Activated gamma-delta T cell treated with anti-CD3 and anti-CD28 coated beads, Interleukin-2, amount 50 U/mL, for 16 hours (primary cell): ENCODE data around the gene NF1.
"Not testable (repeated sequence)": the region's sequence is repeated elsewhere in the genome, so short reads cannot be mapped to it uniquely, and the experiment has no call there.

Source experiments
- DNase-seq: peaks from one replicate; pipeline ENCODE4 v3.0.0-alpha.2; 2020; ENCODE audit warnings: low read depth

NF1 gene

DNA sequence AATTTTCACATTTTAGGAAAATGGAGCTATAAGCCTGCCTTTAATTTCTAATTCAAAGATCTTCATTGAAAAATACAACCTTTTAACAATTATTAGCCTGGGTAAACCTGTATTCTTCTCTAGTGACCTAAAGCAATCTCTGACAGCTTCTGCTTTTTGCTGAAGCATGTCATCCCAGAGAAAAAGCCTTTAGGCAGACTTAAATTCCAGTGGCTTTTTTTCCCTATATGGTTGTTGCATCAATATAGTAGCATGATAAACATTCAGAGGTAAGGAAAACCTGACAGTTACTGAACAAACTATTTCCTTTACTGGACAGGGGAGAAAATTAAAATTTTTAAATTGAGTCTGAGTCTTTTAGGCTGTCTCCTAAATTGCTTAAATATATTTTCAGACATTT lies 234.4 kb downstream of the NF1 start:
- DNase-seq, result no peak

DNA sequence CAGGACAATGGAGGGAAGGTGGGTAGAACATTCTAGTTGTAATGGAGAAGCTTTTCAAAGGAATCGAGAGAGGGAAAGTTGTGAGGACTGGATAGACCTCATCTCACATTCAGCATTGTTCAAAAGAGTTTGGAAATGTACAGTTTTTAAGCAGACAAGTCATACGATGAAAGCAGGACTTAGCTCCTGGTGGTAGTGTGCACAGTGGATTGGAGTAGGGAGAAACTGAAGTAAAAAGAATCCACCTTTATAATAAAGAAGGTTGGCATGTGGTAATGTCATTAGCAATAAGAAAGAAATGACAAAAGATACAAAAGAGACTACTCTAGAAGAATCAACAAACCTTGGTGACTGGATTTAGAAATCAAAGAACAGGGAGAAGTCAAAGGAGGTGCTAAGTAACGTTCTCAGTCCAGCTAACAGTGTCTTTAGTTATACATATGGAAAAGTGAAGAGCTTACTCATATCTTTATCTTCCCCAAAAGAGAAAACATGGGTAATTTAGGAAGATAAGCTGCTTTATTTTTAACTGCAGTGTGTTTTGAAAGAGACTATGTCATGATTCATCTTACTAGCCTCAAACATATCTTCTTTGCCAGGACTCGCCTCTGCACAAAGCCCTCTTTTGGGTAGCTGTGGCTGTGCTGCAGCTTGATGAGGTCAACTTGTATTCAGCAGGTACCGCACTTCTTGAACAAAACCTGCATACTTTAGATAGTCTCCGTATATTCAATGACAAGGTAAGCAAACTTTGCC lies 245.3 kb downstream of the NF1 start:
- DNase-seq, result no peak

DNA sequence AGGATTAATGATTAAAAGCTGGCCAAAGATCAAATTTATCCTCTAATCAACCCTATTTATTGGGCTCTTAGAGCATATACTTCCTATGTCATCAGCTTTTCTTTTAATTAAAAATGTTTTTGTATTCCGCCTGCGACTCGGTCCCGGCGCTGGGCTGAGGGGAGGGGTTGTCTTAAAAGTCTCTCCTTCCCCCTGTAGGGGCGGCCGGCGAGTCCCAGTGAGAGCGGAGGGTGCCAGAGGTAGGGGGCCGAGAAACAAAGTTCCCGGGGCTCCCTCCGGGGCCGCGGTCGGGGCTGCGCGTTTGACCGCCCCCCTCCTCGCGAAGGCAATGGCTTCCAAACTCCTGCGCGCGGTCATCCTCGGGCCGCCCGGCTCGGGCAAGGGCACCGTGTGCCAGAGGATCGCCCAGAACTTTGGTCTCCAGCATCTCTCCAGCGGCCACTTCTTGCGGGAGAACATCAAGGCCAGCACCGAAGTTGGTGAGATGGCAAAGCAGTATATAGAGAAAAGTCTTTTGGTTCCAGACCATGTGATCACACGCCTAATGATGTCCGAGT lies 250.5 kb downstream of the NF1 start:
- DNase-seq, result not testable (repeated sequence)

DNA sequence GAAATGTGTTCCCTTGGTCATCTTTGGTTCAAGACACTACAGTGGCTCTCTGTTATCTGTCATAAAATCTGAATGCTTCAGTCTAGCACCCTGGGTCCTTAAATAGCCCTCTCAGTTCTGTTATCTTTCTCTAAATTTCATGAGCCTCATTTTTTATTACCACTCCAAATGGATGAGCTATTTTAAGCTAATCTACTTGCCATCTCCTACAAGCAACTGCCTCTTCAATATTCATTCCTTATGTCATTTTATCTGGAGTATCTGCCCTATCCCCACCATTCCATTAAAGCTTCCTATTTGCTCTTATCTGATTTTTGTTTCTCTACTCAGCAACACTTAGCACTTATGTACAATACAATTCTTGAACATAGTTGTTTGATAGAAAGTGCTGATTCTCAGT lies 254.7 kb downstream of the NF1 start:
- no peak for DNase-seq

DNA sequence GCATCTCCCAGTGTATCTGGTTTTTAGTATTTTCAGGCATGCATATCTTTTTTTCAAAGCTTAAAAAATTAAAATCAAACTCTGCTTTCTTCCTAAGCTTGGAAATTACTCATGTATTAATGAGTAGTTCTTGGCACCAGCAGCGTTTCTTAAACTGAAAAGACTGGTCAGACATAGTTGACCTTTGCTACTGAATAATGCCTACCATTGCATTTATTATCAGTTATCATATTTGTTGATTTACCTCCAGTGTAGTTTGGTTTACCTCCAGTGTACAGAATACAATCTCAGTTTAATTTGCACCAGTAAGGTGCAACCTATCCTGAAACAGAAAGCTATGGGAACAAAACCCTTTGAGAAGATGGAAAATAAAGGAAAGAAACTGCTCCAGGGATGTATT lies 261.2 kb downstream of the NF1 start:
- DNase-seq, result no peak

DNA sequence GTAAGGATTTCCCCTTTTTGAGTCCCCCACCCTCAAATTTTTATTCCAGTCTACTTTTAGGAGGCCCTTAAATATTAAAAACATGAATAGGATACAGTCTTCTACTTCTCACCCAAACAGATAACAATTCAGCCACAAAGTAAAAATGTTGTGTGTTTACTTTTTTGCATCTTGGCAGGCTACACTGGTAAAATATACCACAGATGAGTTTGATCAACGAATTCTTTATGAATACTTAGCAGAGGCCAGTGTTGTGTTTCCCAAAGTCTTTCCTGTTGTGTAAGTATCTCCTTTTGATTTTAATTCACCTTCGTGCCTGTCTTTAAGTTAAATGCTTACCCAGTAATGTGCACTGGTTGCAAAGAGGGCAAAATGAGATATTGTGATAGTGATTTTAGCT lies 262.3 kb downstream of the NF1 start:
- DNase-seq, result no peak

DNA sequence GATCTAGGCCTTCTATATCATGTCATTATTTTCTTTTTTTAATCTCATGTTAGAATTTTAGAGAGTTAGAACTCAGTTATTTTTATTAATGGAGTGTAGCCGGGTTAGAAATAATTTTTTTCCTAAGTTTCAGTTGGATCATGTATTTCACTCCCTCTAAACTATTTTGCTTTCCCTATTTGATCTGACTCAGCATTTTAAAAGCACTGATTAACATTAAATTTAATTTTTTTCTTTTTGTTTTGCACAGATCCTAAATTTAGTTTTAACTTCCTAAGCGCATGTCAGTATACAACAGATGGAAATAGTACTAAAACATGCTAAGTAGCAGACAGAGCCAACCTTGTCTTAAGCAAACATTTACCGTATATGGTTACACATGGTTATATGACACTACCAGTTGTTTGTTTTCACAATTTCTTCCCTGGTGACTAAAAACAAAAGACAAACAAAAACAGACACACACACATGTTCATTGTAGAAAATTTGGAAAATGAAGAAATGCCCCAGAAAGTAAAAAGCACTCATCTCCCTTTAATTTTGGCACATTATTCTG lies 263.1 kb downstream of the NF1 start:
- DNase-seq, result no peak

DNA sequence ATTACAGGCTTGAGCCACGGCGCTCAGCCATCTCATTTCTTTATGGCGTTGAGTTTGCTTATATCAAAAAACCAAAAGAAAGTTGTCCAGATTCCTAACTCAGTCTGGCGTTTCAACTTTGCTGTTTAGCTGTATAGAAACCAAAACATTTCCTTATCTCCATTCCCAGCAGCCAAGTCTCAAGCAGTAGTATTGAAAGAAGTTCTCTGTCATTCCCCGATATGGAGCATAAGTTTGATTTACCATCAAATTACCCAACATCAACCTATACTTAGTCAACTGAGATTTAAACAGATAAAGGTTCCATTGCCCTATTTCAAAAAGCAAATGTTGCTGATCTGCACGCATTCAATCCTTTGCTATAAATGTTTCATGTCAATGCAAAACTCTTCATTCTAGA lies 269.2 kb downstream of the NF1 start:
- DNase-seq, result no peak

DNA sequence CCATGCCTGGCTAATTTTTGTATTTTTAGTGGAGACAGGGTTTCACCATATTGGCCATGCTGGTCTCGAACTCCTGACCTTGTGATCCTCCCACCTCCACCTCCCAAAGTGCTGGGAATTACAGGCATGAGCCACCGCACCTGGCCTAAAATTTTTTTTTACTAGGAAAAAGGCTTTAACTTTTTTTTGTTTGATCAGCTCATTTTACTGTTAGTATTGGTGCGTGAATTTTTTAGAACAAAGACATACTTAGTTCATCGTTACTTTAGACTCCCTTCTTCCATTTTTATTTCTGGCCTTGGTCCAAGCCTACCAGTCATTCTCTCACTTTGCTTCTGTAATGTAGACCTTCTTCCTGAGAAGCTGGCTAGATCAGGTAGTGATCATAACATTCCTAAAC lies 271.3 kb downstream of the NF1 start:
- DNase-seq, result no peak

DNA sequence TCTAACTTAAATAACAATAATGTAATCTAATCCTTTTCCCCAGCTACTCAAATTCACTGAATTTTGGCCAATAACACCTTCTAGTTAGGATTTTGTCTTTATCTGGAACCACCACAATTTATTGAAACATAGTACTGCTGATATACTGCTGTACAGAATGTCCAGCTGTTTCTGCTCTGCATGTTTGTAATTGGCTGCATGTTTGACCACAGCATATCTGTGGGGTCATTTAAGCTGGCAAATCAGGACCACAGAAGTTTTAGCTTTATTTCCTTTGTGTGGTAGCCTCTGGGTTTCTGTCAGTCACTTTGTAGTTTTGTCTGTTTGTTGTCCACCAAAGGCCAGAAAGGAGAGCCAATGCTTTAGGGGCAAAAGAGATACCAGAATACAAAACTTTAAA lies 274.5 kb downstream of the NF1 start:
- no peak for DNase-seq

DNA sequence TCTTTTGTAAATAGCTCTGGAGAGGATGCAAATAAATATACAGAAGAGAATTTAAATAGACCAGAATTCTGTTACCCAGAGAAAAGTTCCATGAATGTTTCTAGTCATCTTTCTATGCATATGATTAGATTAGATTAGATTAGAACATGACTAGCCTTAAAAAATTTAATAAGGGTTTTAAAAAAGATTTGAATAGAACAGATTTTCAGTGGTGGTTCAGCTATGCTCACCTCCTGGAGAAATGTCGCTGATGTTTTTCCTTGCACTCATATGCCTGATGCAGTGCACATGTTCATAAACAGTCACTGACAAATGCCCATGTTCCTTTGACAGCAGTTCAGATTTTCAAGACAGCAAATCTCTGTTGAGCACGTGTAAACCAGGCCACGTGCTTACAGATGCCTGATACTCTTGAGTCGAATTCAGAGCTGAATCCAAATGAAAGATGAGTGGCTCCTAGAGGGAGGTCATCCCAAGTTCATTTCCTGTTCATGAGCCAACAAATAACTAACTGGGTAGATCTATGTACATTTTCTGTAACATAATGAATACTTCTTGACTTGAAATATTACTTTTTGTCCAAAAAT lies 276.8 kb downstream of the NF1 start:
- no peak for DNase-seq

DNA sequence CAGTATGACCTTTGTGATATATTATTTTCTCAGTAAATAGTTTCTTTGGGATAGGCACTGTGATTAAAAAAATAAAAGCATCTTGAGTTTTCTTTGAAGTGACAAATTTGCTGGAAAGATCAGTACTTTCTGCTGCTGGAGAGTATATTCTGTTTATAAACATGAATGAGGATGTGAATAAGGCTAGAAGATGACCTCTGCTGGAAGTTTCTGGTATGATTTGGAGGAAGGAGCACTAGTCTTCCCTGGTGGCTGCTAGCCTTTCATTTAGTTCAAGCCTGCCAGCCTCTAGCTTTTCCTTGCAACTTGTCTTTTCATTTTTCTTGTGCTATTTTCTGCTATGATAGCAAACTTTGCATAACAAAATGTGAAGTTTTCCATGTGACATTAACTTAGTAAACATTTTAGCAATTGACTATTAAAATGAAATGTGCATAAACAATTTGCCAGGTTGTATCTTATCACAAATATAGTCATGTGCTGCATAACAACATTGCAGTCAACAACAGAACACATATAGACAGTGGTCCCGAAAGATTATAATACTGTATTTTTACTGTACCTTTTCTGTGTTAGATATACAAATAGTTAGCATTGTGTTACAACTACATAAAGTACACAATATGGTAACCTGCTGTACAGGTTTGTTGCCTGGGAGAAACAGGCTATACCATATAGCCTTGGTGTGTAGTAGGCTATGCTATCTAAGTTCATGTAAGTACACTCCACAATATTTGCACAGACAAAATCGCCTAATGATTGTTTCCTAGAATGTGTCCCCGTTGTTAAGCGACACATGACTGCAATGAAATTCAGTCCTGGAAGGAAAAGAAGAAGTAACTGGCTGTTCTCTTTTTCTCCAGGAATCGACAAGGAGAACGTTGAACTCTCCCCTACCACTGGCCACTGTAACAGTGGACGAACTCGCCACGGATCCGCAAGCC lies 278.6 kb downstream of the NF1 start:
- DNase-seq, result no peak

DNA sequence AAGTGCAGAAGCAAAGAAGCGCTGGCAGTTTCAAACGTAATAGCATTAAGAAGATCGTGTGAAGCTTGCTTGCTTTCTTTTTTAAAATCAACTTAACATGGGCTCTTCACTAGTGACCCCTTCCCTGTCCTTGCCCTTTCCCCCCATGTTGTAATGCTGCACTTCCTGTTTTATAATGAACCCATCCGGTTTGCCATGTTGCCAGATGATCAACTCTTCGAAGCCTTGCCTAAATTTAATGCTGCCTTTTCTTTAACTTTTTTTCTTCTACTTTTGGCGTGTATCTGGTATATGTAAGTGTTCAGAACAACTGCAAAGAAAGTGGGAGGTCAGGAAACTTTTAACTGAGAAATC lies 279.3 kb downstream of the NF1 start:
- DNase-seq, result no peak

DNA sequence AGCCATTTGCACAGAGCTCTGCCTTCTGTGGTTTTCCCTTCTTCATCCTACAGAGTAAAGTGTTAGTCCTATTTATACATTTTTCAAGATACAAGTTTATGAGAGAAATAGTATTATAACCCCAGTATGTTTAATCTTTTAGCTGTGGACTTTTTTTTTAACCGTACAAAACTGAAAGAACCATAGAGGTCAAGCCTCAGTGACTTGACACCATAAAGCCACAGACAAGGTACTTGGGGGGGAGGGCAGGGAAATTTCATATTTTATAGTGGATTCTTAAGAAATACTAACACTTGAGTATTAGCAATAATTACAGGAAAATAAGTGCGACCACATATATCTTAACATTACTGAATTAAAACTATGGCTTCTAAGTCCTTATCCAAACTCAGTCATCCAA lies 279.7 kb downstream of the NF1 start:
- no peak for DNase-seq

DNA sequence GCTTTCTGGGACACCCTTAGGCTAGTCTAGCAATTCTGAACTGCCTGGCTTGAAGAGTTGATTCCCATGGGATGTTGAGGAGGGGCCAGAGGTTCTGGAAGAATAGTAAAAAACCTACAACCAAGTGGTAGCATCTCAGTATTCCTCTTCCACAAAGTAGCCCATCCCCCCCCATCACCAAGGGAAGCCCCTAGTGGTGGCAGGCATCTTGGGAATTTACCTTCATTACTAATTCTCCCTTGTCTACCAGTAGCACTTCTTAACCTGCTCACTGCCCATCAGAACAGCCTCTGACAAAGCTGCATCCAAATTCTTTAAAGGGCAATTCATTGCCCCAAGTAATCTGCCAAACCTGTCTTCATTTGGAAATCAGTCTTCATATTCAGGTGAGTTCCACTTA lies 283.9 kb downstream of the NF1 start:
- DNase-seq, result no peak

DNA sequence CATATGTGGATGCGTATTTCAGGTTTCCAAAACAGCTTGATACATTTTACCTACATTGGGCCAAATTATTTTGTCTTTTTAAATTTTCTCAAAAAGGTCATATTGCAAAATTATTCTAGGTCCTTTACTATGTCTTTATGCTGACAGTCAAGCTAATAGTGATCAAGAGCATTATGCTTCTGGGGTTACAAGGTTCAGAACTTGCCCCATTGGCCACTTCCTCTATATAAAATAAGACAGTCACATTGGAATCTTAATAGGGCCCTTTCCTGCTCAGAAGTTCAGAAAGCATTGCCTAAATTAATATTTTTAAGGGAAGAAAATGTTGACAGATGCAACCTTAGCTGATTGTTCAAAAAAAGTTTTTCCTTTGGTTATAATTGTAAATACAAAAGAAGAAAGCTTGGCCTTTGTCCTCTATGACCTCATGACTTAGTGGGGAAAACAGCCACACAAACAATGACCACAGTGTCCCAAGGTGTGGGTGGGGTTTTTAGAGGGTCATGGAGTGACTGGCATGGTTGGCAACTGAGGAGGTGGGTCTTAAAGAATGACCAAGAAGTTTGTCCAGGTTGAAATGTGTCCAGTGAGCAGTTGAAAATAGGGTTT lies 284.9 kb downstream of the NF1 start:
- DNase-seq, result no peak

DNA sequence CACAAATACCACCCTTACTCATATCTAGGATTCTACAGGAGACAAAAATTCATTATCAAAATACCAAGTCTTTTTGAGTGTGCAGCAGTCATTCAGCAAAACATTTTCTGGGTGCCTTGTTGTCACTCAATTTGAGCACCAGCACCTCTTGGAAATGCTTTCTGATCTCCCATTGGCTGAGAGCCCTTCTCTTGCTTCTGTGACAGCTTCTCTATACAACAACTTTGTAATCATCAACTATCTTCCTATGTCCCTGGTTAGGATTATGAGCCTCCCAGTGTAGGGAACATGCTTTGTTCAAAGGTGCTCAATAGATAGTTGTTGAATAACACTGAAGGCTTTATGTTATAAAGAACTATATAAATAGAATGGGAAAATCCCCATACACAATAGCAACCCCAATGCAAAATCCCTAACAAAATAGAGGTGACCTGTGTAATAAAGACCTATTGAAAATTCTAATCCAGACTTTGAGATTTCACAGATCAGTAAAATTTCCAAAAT lies 286.4 kb downstream of the NF1 start:
- DNase-seq, result no peak

DNA sequence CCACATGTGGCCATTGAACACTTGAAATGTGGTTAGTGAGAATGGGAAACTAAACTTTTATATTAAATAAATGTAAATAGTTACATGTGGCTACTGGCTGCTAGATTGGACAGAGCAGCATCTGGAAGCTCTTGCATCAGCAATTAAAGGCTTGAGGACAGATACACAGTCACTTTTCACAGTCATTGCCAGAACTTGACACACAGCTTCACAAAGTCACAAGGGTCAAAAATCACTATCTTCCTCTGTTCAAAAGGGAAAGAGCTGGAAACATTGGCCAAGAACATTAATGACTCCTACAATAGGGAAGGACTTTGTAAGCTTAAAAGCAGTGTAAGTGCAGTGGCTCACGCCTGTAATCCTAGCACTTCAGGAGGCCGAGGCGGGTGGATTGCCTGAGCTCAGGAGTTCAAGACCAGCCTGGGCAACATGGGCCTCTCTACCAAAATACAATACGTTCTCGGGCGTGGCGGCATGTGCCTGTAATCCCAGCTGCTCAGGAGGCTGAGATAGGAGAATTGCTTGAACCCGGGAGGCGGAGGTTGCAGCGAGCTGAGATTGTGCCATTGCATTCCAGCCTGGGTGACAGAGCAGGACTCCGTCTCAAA lies 288.0 kb downstream of the NF1 start:
- DNase-seq, result not testable (repeated sequence)

DNA sequence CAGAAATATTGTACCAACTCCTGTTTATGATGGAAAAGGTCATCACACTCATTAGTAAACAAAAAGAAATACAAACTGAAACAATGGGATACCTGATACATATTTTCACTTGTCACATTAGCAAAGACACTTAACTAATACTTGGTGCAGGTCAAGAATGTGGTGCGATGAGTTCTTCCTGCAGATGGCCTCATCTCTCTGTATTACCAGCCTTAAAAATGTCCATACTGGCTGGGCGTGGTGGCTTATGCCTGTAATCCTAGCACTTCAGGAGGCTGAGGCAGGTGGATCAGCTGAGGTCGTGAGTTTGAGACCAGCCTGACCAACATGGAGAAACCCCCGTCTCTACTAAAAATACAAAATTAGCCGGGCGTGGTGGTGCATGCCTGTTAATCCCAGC lies 288.7 kb downstream of the NF1 start:
- DNase-seq, result not testable (repeated sequence)

DNA sequence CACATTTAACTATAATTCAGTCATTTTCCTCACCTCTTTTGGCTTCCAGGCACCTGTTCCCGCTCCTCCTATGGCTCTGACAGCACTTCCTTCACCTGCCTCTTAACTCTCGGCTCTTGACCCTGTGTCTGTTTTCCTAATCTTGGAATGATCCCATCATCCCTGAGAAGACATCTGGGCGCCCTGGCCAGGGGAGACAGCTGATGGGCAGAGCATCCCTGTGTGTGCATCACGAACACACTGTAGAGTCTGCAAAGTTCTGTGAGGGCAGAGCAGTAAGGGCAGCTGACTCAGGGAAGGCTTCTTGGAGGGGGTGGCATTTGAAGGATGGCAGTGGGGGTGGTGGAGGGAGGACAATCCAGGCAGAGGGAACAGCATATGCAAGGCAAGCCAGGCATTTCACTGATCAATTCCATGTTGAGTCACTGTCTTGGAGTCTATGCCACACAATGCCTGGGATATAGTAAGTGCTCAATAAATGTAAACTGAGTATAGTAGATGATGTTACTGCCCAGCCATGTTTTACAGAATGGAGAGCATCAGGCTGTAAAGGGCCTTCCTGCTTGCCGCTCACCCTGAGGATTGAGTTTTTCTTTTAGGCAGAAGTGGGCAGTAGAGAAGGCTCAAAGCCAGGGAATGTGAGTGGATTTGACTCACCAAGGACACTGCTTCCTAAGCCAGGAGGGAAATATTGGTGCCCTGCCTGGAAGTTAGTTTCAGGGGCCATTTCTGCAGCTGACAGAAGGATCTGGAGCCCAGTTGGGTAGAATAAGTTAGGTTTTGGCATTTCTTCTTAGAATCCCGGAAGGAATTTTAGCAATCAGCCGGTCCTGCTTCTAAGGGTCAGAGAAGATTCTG lies 290.9 kb downstream of the NF1 start:
- DNase-seq, result no peak
